HG02623 (cell line): ENCODE measurements around the gene TMUB1.

Experiments
- ATAC-seq: cut with Tn5 transposase; IDR thresholded peaks from one replicate; pipeline ENCODE4 v1.9.1; 2021; ENCODE audit warnings: moderate library complexity; ENCODE audit not compliant: unreplicated experiment

Gene TMUB1

DNA sequence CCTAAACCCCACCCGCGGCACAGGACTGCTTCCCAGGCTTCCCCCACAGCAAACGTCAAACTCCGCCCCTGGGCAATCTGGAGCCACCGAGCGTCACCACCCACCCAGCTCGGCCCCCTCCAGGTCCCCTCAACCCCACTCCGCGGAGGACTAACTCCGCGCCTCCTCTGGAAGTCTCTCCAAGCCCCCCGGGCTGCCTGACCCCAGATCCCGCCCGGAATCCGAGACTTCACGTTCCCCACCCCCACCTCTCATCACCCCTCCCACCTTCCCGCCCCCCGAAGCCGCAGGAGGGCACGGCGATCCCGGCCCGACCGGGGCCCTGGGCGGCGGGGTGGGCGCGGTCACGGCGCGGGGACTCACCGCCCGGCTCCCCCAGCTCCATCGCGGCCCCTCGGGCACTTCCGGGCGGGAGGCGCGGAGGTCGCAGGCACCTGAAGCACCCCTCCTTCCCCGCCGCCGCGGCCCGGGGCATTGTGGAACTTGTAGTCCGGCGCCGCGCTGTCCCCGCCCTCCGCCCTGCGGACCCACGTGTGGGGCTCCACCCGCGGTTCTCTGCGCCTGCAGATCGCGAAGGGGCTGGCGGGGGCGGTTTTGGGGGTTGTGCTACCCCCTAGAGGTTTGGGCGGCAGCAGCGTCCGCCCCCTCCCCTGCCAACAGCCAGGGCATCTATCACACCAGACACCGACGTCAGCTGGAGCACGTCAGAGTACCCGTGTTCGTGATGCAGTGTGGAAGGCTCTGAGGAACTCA, at the start of gene TMUB1:
Gene TMUB1 (minus strand): TSS at position 423 of the 753 bp plus-strand sequence. CDS start 930 bp downstream, outside the sequence.
- ATAC-seq, result peak; percentile 43

GRCh38 chr7:151132461-151133205, 49.3 kb upstream of the TMUB1 start:
- no peak for ATAC-seq

DNA sequence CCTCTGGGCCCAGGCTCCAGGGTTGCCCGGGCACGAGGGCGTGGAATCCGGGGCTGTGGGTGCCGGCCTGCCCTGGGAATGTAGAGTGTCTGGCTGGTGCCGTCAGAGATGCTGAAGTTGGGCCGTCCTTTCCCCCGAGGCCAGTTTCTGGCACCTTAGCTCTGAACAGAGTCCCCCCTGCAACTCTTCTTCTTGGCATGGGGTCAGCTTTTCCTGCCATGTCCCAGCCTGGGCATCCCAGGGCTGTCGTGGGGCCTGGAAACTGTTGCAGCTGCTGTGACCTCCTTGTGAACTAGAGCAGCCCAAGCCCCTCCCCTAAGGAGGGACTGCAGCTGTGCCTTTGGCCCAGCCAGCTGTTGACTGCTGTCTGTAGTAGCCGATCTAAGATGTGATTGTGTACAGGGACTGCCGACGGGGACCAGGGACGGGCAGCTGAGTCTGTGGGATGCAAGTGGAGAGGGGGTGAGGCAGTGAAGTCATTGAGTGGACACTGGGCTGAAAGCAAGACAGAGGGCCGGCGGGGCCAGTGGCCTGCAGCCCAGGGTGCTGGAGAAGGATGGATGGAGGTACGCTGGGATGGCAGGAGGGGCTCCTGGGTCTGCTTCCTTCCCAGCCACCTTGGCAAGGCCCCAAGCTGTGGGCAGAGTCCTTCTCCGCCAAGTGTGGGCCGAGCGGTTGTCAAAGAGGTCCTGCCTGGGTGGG, 48.5 kb upstream of the TMUB1 start:
- ATAC-seq, result no peak

DNA sequence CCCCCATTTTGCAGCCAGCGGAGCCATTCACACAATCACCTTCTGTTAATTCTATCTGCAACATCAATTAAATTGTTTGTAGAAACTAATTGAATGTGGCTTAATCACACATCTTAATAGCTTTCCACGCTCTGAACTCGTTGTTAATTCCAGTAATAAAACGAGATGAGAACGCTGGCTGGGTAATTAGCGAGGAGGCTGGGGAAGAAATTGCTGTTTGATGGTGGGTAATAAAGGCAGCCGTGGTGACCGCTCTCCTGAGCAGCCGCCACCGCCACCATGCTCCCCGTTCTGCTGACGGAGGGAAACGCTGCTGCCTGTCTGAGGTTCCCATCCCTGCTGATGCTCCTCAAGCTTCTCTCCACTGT, 47.9 kb upstream of the TMUB1 start:
- no peak for ATAC-seq

GRCh38 chr7:151130741-151131157, 47.5 kb upstream of the TMUB1 start:
- no peak for ATAC-seq

DNA sequence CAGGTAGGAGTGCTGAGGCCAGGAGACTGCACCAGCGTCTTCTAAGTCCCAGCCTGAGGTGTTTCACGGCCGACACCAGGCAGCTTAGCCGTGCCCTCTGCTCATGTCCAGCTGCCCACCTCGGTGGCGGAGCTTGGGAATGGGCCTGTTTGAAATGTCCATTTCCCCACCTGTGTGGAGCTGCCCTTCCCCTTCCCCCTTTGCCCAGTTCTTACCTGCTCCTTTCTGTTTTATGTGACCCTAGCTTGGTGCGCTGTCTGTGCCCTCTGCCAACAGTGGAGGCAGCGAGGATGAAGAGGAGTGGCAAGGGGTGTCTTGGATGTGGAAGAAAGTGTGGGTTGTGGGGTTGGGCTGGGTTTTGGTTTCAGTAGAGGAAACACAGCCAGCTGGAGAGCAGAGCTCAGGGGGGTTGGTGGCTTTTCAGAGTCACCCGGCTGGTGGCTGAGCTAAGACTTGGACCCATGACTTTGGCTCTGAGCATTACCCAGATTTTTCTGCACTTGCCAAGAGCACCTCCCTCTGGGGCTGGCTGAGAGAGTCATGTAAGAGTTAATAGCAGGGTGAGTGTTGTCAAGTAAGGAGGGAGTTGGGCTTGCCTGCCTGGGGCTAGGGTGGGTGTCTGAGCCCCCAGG, 46.8 kb upstream of the TMUB1 start:
- ATAC-seq, result no peak

GRCh38 chr7:151129117-151129959, 46.0 kb upstream of the TMUB1 start:
- ATAC-seq, result no peak

- ATAC-seq, result no peak
Measured at GRCh38 chr7:151128716-151129115, 45.4 kb upstream of the TMUB1 start.

GRCh38 chr7:151128144-151128543, 44.9 kb upstream of the TMUB1 start:
- ATAC-seq, result no peak

- ATAC-seq, result no peak
Measured at GRCh38 chr7:151126491-151127137, 43.3 kb upstream of the TMUB1 start.

GRCh38 chr7:151125846-151126481, 42.7 kb upstream of the TMUB1 start:
- ATAC-seq, result no peak

DNA sequence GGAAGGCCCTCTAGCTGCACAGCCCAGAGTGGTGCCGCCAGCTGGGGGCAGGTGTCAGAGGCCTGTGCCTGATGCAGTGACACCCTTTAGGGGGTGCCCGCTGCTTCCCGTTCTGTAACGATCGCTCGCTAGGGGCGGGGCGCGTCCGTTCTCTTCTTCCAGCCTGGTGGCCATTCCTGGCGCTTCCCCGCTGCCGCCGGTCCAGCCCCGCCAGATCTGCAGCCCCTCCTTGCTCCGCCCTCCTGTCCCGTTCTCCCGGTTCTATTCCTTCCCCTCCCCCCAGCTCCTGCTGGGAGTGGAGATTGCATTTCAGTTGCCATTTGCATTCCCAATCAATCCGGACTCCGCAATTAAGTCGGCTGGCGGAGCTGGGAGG, 42.2 kb upstream of the TMUB1 start:
- ATAC-seq, result no peak

DNA sequence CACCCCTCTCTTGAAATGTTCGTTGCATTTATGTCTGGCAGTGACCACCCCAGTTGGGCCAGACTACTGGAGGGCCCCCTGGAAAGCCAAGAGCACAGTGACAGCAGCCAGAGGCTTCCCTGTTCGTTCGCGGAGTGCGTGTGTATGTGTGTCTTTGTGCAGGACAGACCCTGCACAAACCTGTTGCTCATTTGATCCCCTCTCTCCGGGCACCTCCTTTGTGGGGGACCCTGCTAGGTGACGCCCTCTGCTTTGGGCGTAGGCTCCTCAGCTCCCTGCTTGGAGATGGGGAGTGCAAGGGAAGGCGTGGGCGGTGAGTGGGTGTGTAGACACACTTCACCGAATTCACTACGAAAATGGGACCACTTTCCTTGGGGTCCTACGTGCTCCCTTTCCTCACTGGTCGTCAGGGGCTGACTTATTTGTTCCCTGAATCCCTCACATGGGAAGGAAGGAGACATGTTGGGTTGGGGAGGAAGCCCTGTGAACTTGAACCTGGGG, 41.7 kb upstream of the TMUB1 start:
- no peak for ATAC-seq

DNA sequence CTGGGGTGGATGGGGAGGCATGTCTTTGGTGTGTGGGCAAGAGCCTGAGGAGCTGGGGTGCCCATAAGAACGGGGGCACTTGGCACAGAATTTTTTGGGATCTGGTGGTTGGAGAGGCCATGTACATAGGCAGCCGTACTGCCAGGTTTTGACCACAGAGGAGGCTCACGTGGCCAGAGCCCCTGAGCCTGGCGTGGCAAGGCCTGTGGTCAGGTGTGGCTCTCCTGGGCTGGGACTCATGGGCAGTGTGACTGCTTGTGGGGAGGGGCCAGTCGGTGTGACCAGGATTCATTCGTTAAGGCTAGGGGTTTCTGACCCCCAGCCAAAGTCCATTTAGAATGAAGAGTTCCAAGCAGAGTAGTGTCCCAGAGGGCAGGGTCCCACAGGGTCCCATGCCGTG, 41.2 kb upstream of the TMUB1 start:
- no peak for ATAC-seq

- peak; percentile 77 for ATAC-seq
Measured at GRCh38 chr7:151123822-151124464, 40.6 kb upstream of the TMUB1 start.

GRCh38 chr7:151123158-151123821, 40.0 kb upstream of the TMUB1 start:
- ATAC-seq, result no peak

DNA sequence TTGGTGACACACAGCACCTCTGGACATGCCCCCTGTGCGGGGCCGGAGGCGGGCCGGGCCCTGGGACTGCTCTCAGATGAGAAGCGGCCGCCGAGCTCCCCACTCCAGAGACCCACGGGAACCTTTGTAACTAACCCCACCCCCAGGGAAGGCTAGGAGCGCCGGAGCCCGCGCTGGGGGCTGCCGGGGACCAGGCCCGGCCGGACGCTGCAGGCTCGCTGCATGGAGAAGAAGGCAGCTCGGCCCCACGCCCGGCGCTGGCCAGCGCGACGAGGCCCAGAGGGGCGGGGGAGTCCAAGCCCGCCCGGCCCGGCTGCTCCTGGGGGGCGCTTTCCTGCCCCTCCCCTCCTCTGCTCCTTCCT, 39.5 kb upstream of the TMUB1 start:
- no peak for ATAC-seq

DNA sequence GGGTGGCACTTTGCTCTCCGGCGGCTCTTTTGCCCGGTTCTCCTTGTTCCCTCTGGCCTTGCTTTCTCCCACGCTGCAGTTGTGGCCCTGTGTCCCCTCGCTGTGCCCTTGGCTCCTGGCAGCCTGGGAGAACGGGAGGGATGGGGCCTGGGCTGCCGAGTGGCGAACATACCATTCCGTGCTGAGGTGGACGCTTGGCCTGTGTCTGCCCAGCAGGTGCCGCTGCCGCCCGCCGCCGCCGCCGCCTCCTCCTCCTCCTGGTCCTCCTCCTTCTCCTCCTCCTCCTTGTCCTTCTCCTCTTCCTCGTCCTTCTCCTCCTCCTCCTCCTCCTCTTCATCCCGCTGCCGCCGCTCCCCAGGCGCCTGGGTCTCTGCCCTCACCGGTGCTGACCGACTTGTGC, 39.0 kb upstream of the TMUB1 start:
- ATAC-seq, result no peak
